Loucy (cell line): ENCODE results near the gene PTGIS.

ENCODE experiments used
- H2AFZ ChIP-seq: fragments of 200-600 bp; sonication (generic); 2 replicates; pipeline ENCODE4 v1.6.0; 2016; ENCODE audit warnings: antibody characterized with exemption, mild to moderate bottlenecking, low read length, moderate library complexity
- H3F3A ChIP-seq: fragments of 200-600 bp; 2 replicates; pipeline ENCODE4 v1.6.0; 2016; ENCODE audit warnings: antibody characterized with exemption, low read depth, mild to moderate bottlenecking
- H3K27me3 ChIP-seq: fragments of 200-600 bp; sonication (generic); 2 replicates; pipeline ENCODE4 v1.6.1; 2014; ENCODE audit warnings: low read length, mild to moderate bottlenecking; ENCODE audit not compliant: insufficient read depth, poor library complexity, severe bottlenecking
- H3K36me3 ChIP-seq: fragments of 200-600 bp; sonication (generic); 2 replicates; pipeline ENCODE4 v1.6.1; 2016; ENCODE audit warnings: low read length; ENCODE audit not compliant: insufficient read depth
- H3K4me1 ChIP-seq: fragments of 200-600 bp; sonication (generic); 2 replicates; pipeline ENCODE4 v1.5.1; 2014; ENCODE audit warnings: low read length, mild to moderate bottlenecking; ENCODE audit not compliant: insufficient read depth, poor library complexity, severe bottlenecking
- H3K4me2 ChIP-seq: fragments of 200-600 bp; sonication (generic); 2 replicates; pipeline ENCODE4 v1.6.0; 2014; ENCODE audit warnings: antibody characterized with exemption, low read length, low read depth, mild to moderate bottlenecking; ENCODE audit not compliant: poor library complexity, severe bottlenecking
- H3K4me3 ChIP-seq: fragments of 200-600 bp; sonication (generic); 2 replicates; pipeline ENCODE4 v1.5.1; 2014; ENCODE audit warnings: low read length, mild to moderate bottlenecking, mixed read lengths; ENCODE audit not compliant: poor library complexity, severe bottlenecking
- H3K79me2 ChIP-seq: fragments of 200-600 bp; sonication (generic); 2 replicates; pipeline ENCODE4 v1.6.1; 2014; ENCODE audit warnings: low read length; ENCODE audit not compliant: insufficient read depth
- H3K9ac ChIP-seq: fragments of 200-600 bp; sonication (generic); 2 replicates; pipeline ENCODE4 v1.6.0; 2014; ENCODE audit warnings: mild to moderate bottlenecking, low read depth, low read length, moderate library complexity; ENCODE audit not compliant: poor library complexity, severe bottlenecking
- H3K9me2 ChIP-seq: fragments of 200-600 bp; sonication (generic); replicated peaks from 2 replicates; pipeline ENCODE4 v1.6.1; 2016; ENCODE audit warnings: low read depth, low read length, mixed read lengths
- H3K9me3 ChIP-seq: fragments of 200-600 bp; sonication (generic); 2 replicates; pipeline ENCODE4 v1.6.1; 2014; ENCODE audit warnings: mild to moderate bottlenecking, antibody characterized with exemption, low read length, low read depth; ENCODE audit not compliant: insufficient read depth
- H4K20me1 ChIP-seq: fragments of 200-600 bp; sonication (generic); 2 replicates; pipeline ENCODE4 v1.6.0; 2014; ENCODE audit warnings: antibody characterized with exemption, low read length, mild to moderate bottlenecking; ENCODE audit not compliant: insufficient read depth, poor library complexity, severe bottlenecking
- EZH2phosphoT487 ChIP-seq: fragments of 200-600 bp; IDR thresholded peaks from 2 replicates; pipeline ENCODE4 v1.6.1; 2018; ENCODE audit warnings: antibody characterized with exemption, mild to moderate bottlenecking, moderate library complexity, borderline replicate concordance
- TF ChIP-seq, protein P1 (sequence below): fragments of 200-600 bp; sonication (generic); conservative IDR thresholded peaks from 2 replicates; pipeline ENCODE4 v1.5.1; 2014; ENCODE audit warnings: mild to moderate bottlenecking, antibody characterized with exemption, low read length

PTGIS gene

DNA sequence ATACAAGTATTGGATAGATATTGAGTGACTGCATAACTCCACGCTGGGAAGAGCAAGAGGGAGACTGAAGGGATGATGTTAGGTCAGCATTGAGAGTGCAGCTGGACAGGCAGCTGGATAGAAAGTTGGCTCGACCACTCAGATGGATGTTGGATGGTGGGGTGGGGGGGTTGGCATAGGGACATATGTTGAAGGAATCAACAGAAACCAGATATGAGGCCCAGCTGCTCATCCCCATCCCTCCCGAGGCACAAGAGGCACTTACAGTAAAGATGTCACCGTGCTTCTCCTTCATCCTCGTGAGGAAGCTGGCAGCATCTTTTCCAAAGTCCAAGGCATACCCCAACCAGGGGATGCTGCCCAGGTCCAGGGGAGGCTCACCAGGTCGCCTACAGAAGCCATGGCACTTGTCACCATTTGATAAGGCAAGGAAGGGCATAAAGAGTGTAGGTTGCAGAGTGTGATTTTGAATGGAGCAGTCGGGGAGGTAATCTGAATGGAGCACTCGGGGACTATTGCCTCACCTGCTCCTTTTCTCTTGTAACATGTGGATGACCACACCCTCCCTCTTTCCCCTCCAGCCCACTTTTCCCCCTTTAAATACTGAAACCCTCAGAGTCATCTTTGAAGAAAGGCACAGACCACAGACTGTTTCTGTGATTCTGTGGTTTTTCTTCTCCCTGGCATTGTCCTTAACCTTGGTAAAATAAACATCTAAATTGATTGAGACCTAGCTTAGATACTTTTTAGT lies 18.0 kb downstream of the PTGIS start:
- Histone ChIP-seq H2AFZ (no peak overlapping the region), H4K20me1 (no peaks in the 10 kb centered on the region), H3K4me3 (no peak overlapping the region), H3K9me2 (no peaks in the 10 kb centered on the region), H3K9ac (no peak overlapping the region), H3K9me3 (no peaks in the 10 kb centered on the region), H3K4me1 (no peaks in the 10 kb centered on the region), H3K79me2 (no peaks in the 10 kb centered on the region), H3K36me3 (no peaks in the 10 kb centered on the region), H3F3A (no peaks in the 10 kb centered on the region), H3K4me2 (no peak overlapping the region), H3K27me3 (no peaks in the 10 kb centered on the region)
- TF ChIP-seq EZH2phosphoT487 = no peak
- TF ChIP-seq, protein P1, sequence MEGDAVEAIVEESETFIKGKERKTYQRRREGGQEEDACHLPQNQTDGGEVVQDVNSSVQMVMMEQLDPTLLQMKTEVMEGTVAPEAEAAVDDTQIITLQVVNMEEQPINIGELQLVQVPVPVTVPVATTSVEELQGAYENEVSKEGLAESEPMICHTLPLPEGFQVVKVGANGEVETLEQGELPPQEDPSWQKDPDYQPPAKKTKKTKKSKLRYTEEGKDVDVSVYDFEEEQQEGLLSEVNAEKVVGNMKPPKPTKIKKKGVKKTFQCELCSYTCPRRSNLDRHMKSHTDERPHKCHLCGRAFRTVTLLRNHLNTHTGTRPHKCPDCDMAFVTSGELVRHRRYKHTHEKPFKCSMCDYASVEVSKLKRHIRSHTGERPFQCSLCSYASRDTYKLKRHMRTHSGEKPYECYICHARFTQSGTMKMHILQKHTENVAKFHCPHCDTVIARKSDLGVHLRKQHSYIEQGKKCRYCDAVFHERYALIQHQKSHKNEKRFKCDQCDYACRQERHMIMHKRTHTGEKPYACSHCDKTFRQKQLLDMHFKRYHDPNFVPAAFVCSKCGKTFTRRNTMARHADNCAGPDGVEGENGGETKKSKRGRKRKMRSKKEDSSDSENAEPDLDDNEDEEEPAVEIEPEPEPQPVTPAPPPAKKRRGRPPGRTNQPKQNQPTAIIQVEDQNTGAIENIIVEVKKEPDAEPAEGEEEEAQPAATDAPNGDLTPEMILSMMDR = no peak

DNA sequence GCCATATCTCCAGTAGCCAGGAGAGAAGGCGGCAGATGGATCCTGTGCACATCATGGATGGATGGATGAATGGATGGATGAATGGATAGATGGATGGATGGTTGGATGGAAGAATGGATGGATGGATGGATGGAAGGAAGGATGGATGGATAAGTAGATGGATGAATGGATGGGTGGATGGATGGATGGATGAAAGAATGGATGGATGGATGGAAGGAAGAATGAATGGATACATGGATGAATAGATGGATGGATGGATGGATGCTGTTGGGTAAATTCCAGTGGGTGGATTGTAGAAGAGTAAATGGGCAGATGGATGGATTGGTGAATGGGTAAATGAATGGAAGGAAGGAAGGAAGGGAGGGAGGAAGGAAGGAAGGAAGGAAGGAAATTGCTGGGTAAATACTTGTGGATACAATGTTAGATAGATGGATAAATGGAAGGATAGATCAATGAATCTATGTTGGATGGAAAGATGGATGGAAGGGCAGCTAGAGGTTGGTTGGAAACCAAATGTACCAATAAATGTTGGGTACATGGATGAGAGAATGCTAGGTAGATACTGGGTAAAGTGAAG lies 19.5 kb downstream of the PTGIS start:
- Histone ChIP-seq H3K79me2 (no peaks in the 10 kb centered on the region), H3K27me3 (no peaks in the 10 kb centered on the region), H3K36me3 (no peaks in the 10 kb centered on the region), H3K4me3 (no peak overlapping the region), H3F3A (no peaks in the 10 kb centered on the region), H3K4me1 (no peaks in the 10 kb centered on the region), H3K9me3 (no peaks in the 10 kb centered on the region), H2AFZ (no peak overlapping the region), H3K9ac (no peak overlapping the region), H3K4me2 (no peak overlapping the region), H3K9me2 (no peaks in the 10 kb centered on the region), H4K20me1 (no peaks in the 10 kb centered on the region)
- no peak for TF ChIP-seq EZH2phosphoT487

DNA sequence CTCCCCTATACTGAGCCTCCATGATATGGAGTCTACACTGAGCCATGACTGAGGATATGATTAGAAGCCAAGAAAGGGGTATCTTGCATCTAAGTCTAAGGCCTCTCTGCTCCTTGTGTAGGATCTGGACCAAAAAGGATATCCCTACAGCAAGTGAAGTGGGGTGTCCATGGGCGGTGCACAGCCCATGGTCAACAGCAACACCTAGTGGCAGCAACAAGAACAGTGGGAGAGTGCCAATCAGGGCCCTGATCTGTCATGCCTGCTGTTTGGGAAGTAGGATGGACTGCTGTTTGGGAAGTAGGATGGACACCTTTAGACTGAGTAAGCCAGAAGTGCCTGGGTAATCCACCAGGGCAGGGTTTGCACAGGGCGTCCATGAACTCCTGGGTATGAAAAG lies 22.4 kb downstream of the PTGIS start:
- Histone ChIP-seq H3F3A (no peaks in the 10 kb centered on the region), H3K27me3 (no peaks in the 10 kb centered on the region), H3K36me3 (no peaks in the 10 kb centered on the region), H3K79me2 (no peaks in the 10 kb centered on the region), H3K4me1 (no peaks in the 10 kb centered on the region), H3K9ac (no peak overlapping the region), H3K4me3 (no peak overlapping the region), H3K9me2 (no peaks in the 10 kb centered on the region), H3K4me2 (no peak overlapping the region), H2AFZ (no peak overlapping the region), H3K9me3 (no peaks in the 10 kb centered on the region), H4K20me1 (no peaks in the 10 kb centered on the region)
- TF ChIP-seq, protein P1 = peak; percentile 55
- TF ChIP-seq EZH2phosphoT487 = no peak

DNA sequence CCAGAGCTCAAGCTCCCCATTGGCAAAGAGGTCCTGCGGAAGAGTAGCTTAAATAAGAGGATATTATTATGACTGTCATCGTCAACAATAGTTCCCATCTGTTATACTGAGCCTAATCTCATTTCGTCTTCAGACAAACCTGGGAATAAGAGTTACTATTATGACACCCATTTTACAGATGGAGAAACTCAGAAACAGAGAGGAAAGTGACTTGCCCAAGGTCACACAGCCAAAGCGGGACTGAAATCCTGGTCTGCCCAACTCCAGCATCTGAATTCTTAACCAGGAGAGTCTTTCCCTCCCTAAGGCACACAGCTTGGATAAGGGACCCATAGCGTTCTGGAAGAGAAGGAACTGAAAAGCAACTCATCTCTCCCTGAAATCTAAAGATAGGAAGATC lies 23.4 kb downstream of the PTGIS start:
- Histone ChIP-seq H3F3A (no peaks in the 10 kb centered on the region), H3K36me3 (no peaks in the 10 kb centered on the region), H3K79me2 (no peaks in the 10 kb centered on the region), H4K20me1 (no peaks in the 10 kb centered on the region), H3K4me2 (no peak overlapping the region), H3K9ac (no peak overlapping the region), H3K9me3 (no peaks in the 10 kb centered on the region), H3K27me3 (no peaks in the 10 kb centered on the region), H3K9me2 (no peaks in the 10 kb centered on the region), H3K4me3 (no peak overlapping the region), H2AFZ (no peak overlapping the region), H3K4me1 (no peaks in the 10 kb centered on the region)
- TF ChIP-seq, protein P1 = no peak
- no peak for TF ChIP-seq EZH2phosphoT487
